DMS153 (cell line): ENCODE measurements around the gene ST6GALNAC4.
"Not testable (repeated sequence)": the region's sequence is repeated elsewhere in the genome, so short reads cannot be mapped to it uniquely, and the experiment has no call there.

Source experiments
- DNase-seq: peaks from one replicate; lab custom pipeline; 2025; lab: John Stamatoyannopoulos, UW

The ST6GALNAC4 gene

GRCh38 chr9:127870153-127870491 is 46.7 kb downstream of the ST6GALNAC4 start:
- DNase-seq: not testable (repeated sequence)

- peak; percentile 31 for DNase-seq
Observed at GRCh38 chr9:127869310-127870152, 47.3 kb downstream of the ST6GALNAC4 start.

GRCh38 chr9:127868278-127868902 is 48.5 kb downstream of the ST6GALNAC4 start:
- DNase-seq: no peak

- DNase-seq: no peak
Observed at GRCh38 chr9:127867356-127868277, 49.2 kb downstream of the ST6GALNAC4 start.

GRCh38 chr9:127866535-127866934 is 50.3 kb downstream of the ST6GALNAC4 start:
- DNase-seq: no peak

- no peak for DNase-seq
Observed at GRCh38 chr9:127865645-127866464, 51.0 kb downstream of the ST6GALNAC4 start.

GRCh38 chr9:127863191-127863621 is 53.6 kb downstream of the ST6GALNAC4 start:
- DNase-seq: no peak

GRCh38 chr9:127862075-127863011 is 54.5 kb downstream of the ST6GALNAC4 start:
- no peak for DNase-seq

GRCh38 chr9:127860779-127861178 is 56.1 kb downstream of the ST6GALNAC4 start:
- DNase-seq: no peak

- no peak for DNase-seq
Observed at GRCh38 chr9:127860260-127860659, 56.6 kb downstream of the ST6GALNAC4 start.

- DNase-seq: peak; percentile 60
Observed at GRCh38 chr9:127858041-127858512, 58.8 kb downstream of the ST6GALNAC4 start.
